ENCODE measurements around the gene RBM43.
"Not testable (repeated sequence)": the region's sequence is repeated elsewhere in the genome, so short reads cannot be mapped to it uniquely, and the experiment has no call there.

Gene RBM43

GRCh38 chr2:151268085-151268484, 6.4 kb upstream of the RBM43 start:
- DNase-seq (ENCODE audit: low spot score) = no peak

- DNase-seq (ENCODE audit: low spot score) = no peak
These were observed 5.9 kb upstream of the RBM43 start for GRCh38 chr2:151267537-151267936.

- no peak for DNase-seq (ENCODE audit: low spot score)
These were observed 4.3 kb upstream of the RBM43 start for GRCh38 chr2:151265991-151266390.

- no peak for DNase-seq (ENCODE audit: low spot score)
These were observed 2.6 kb upstream of the RBM43 start for GRCh38 chr2:151264157-151264825.

- peak; percentile 14 for DNase-seq (ENCODE audit: low spot score)
These were observed 966 bp upstream of the RBM43 start for GRCh38 chr2:151262629-151263028.

GRCh38 chr2:151261977-151262291, 271 bp upstream of the RBM43 start:
- DNase-seq (ENCODE audit: low spot score) = no peak

GRCh38 chr2:151260573-151261230, 961 bp downstream of the RBM43 start:
- no peak for DNase-seq (ENCODE audit: low spot score)

GRCh38 chr2:151258121-151258520, 3.5 kb downstream of the RBM43 start:
- DNase-seq (ENCODE audit: low spot score) = no peak

- DNase-seq (ENCODE audit: low spot score) = no peak
These were observed 9.0 kb downstream of the RBM43 start for GRCh38 chr2:151252646-151253045.

- DNase-seq (ENCODE audit: low spot score) = no peak
These were observed 10.7 kb downstream of the RBM43 start for GRCh38 chr2:151251012-151251411.

- DNase-seq (ENCODE audit: low spot score) = no peak
These were observed 14.2 kb downstream of the RBM43 start for GRCh38 chr2:151247432-151247831.

GRCh38 chr2:151246152-151246551, 15.5 kb downstream of the RBM43 start:
- DNase-seq (ENCODE audit: low spot score) = no peak

- DNase-seq (ENCODE audit: low spot score) = no peak
These were observed 18.2 kb downstream of the RBM43 start for GRCh38 chr2:151243468-151243867.

GRCh38 chr2:151241224-151241623, 20.4 kb downstream of the RBM43 start:
- no peak for DNase-seq (ENCODE audit: low spot score)

- DNase-seq (ENCODE audit: low spot score) = no peak
These were observed 21.2 kb downstream of the RBM43 start for GRCh38 chr2:151240433-151240832.

- no peak for DNase-seq (ENCODE audit: low spot score)
These were observed 22.0 kb downstream of the RBM43 start for GRCh38 chr2:151239624-151240023.

- peak; percentile 59 for DNase-seq (ENCODE audit: low spot score)
These were observed 22.9 kb downstream of the RBM43 start for GRCh38 chr2:151238527-151239487.

- DNase-seq (ENCODE audit: low spot score) = peak; percentile 10
These were observed 24.1 kb downstream of the RBM43 start for GRCh38 chr2:151237422-151238025.

GRCh38 chr2:151233760-151234159, 27.9 kb downstream of the RBM43 start:
- not testable (repeated sequence) for DNase-seq (ENCODE audit: low spot score)

- DNase-seq (ENCODE audit: low spot score) = not testable (repeated sequence)
These were observed 28.4 kb downstream of the RBM43 start for GRCh38 chr2:151233288-151233687.

GRCh38 chr2:151230627-151231140, 31.0 kb downstream of the RBM43 start:
- DNase-seq (ENCODE audit: low spot score) = no peak

GRCh38 chr2:151228847-151229512, 32.7 kb downstream of the RBM43 start:
- no peak for DNase-seq (ENCODE audit: low spot score)

Measured in iPS-NIHi11 (cell line).